Hepatocyte (in vitro differentiated cells): ENCODE measurements around the gene TP53TG5. TPM values are rescaled to one million over a fixed set of nuclear protein-coding genes. Genes with fewer than 3 reads are reported as not detected.

Experiments used
- DNase-seq: peaks from one replicate; pipeline ENCODE4 v3.0.0-alpha.2; 2016; ENCODE audit warnings: low spot score
- H2AFZ ChIP-seq: fragments of 200-600 bp; sonication (generic); 2 replicates; pipeline ENCODE4 v1.6.0; 2016; ENCODE audit warnings: antibody characterized with exemption, mild to moderate bottlenecking
- H3K27ac ChIP-seq: fragments of 200-600 bp; sonication (generic); 2 replicates; pipeline ENCODE4 v1.5.1; 2016; ENCODE audit warnings: mild to moderate bottlenecking
- H3K27me3 ChIP-seq: fragments of 200-600 bp; sonication (generic); 2 replicates; pipeline ENCODE4 v1.6.1; 2016
- H3K36me3 ChIP-seq: fragments of 200-600 bp; sonication (generic); replicated peaks from 2 replicates; pipeline ENCODE4 v1.5.1; 2016; ENCODE audit warnings: low read depth; ENCODE audit not compliant: insufficient read depth
- H3K4me1 ChIP-seq: fragments of 200-600 bp; sonication (generic); 2 replicates; pipeline ENCODE4 v1.5.1; 2016; ENCODE audit warnings: mild to moderate bottlenecking, moderate library complexity; ENCODE audit not compliant: insufficient read depth
- H3K4me2 ChIP-seq: fragments of 200-600 bp; sonication (generic); 2 replicates; pipeline ENCODE4 v1.6.0; 2016
- H3K4me3 ChIP-seq: fragments of 200-600 bp; sonication (generic); 2 replicates; pipeline ENCODE4 v1.5.1; 2016; ENCODE audit warnings: mild to moderate bottlenecking
- H3K79me2 ChIP-seq: fragments of 200-600 bp; sonication (generic); 2 replicates; pipeline ENCODE4 v1.6.0; 2017; ENCODE audit warnings: mild to moderate bottlenecking
- H3K9me2 ChIP-seq: fragments of 200-600 bp; sonication (generic); replicated peaks from 2 replicates; pipeline ENCODE4 v1.6.0; 2017; ENCODE audit warnings: mild to moderate bottlenecking; ENCODE audit not compliant: insufficient read depth
- H3K9me3 ChIP-seq: fragments of 200-600 bp; sonication (generic); 2 replicates; pipeline ENCODE4 v1.5.1; 2016; ENCODE audit warnings: low read depth, mild to moderate bottlenecking
- H4K20me1 ChIP-seq: fragments of 200-600 bp; sonication (generic); 2 replicates; pipeline ENCODE4 v1.6.0; 2016; ENCODE audit warnings: mild to moderate bottlenecking; ENCODE audit not compliant: insufficient read depth, poor library complexity, severe bottlenecking
- CTCF ChIP-seq: fragments of 200-600 bp; sonication (generic); IDR thresholded peaks from 2 replicates; pipeline ENCODE4 v1.5.1; 2016; ENCODE audit warnings: antibody characterized with exemption, mild to moderate bottlenecking; ENCODE audit not compliant: poor library complexity
- EZH2 ChIP-seq: fragments of 200-600 bp; sonication (generic); IDR thresholded peaks from 2 replicates; pipeline ENCODE4 v1.6.1; 2016; ENCODE audit warnings: antibody characterized with exemption, mild to moderate bottlenecking, borderline replicate concordance
- EZH2phosphoT487 ChIP-seq: fragments of 200-600 bp; sonication (generic); IDR thresholded peaks from one replicate; pipeline ENCODE4 v1.6.1; 2018; ENCODE audit warnings: antibody characterized with exemption, mild to moderate bottlenecking, low read depth, moderate library complexity; ENCODE audit not compliant: unreplicated experiment, severe bottlenecking
- WGBS: methylation state at CpG from one replicate; pipeline ENCODE4 v1.1.6; 2016; ENCODE audit warnings: low lambda C conversion rate; ENCODE audit errors: missing lambda C conversion rate; 5-methylcytosine and 5-hydroxymethylcytosine counted together
- polyA plus RNA-seq: library from polyadenylated mRNA; unstranded; fragments of >200 nt; fragmentation: Nextera tagmentation; extraction: Ambion mirVana; gene quantifications from 2 replicates; pipeline ENCODE4 v1.2.1, GENCODE V29; 2016
- total RNA-seq: library from RNA; depleted of rRNA; stranded (reverse); fragments of >200 nt; gene quantifications from 2 replicates; pipeline ENCODE4 v1.2.3, GENCODE V29; 2014

The TP53TG5 gene
- total and polyA plus RNA-seq, 2 experiments from 2014 or later, result not detected

GRCh38 chr20:45370571-45371160 is 7.5 kb downstream of the TP53TG5 start:
- Histone ChIP-seq H3K9me2 (no peaks in the 10 kb centered on the region), H2AFZ (no peak overlapping the region), H3K36me3 (no peaks in the 10 kb centered on the region), H3K27ac (peak overlapping the region; percentile 13), H3K4me3 (no peak overlapping the region), H3K4me1 (peaks cover 8% of the 10 kb centered on the region), H3K79me2 (peaks cover 6% of the 10 kb centered on the region), H3K27me3 (no peaks in the 10 kb centered on the region), H4K20me1 (no peaks in the 10 kb centered on the region), H3K4me2 (no peak overlapping the region), H3K9me3 (no peaks in the 10 kb centered on the region)
- 81% methylated on average over 3 of the region's 3 CpGs for WGBS
- DNase-seq, result no peak
- TF ChIP-seq EZH2, result no peak
- no peak for TF ChIP-seq EZH2phosphoT487
- no peak for TF ChIP-seq CTCF

GRCh38 chr20:45368221-45368980 is 9.7 kb downstream of the TP53TG5 start:
- no peak overlapping the region for H3K4me3 ChIP-seq
- no peak overlapping the region for H3K27ac ChIP-seq
- H2AFZ ChIP-seq, result no peak overlapping the region
- DNase-seq, result no peak
- 79% methylated on average over 6 of the region's 6 CpGs for WGBS
- TF ChIP-seq EZH2phosphoT487 (no peak), CTCF (no peak), EZH2 (no peak)
- H3K4me1 ChIP-seq, result peaks cover 11% of the 10 kb centered on the region
- H3K9me2 ChIP-seq, result no peaks in the 10 kb centered on the region
- no peaks in the 10 kb centered on the region for H4K20me1 ChIP-seq
- H3K79me2 ChIP-seq, result peaks cover 25% of the 10 kb centered on the region
- H3K4me2 ChIP-seq, result no peak overlapping the region
- H3K9me3 ChIP-seq, result no peaks in the 10 kb centered on the region
- H3K27me3 ChIP-seq, result no peaks in the 10 kb centered on the region
- no peaks in the 10 kb centered on the region for H3K36me3 ChIP-seq

GRCh38 chr20:45367126-45367525 is 11.0 kb downstream of the TP53TG5 start:
- Histone ChIP-seq H3K27me3 (no peaks in the 10 kb centered on the region), H3K4me2 (no peak overlapping the region), H4K20me1 (no peaks in the 10 kb centered on the region), H3K4me1 (peaks cover 7% of the 10 kb centered on the region), H3K9me3 (no peaks in the 10 kb centered on the region), H3K36me3 (no peaks in the 10 kb centered on the region), H2AFZ (no peak overlapping the region), H3K9me2 (no peaks in the 10 kb centered on the region), H3K79me2 (peaks cover 25% of the 10 kb centered on the region), H3K27ac (no peak overlapping the region), H3K4me3 (no peak overlapping the region)
- DNase-seq, result no peak
- TF ChIP-seq CTCF (no peak), EZH2phosphoT487 (no peak), EZH2 (no peak)
